HG03064 (cell line): Measurements from ENCODE around the gene PRKAR1B.
"Not testable (repeated sequence)": the region's sequence is repeated elsewhere in the genome, so short reads cannot be mapped to it uniquely, and the experiment has no call there.

Experiments
- ATAC-seq: cut with Tn5 transposase; IDR thresholded peaks from one replicate; pipeline ENCODE4 v1.9.1; 2021; ENCODE audit warnings: low read depth; ENCODE audit not compliant: unreplicated experiment

The PRKAR1B gene

DNA sequence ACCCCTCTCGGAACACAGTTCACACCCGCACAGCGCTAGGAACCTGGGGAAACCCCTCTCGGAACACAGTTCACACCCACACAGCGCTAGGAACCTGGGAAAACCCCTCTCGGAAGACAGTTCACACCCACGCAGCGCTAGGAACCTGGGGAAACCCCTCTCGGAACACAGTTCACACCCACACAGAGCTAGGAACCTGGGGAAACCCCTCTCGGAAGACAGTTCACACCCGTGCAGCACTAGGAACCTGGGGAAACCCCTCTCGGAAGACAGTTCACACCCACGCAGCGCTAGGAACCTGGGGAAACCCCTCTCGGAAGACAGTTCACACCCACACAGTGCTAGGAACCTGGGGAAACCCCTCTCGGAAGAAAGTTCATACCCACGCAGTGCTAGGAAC lies 74.9 kb downstream of the PRKAR1B start:
- ATAC-seq = not testable (repeated sequence)

DNA sequence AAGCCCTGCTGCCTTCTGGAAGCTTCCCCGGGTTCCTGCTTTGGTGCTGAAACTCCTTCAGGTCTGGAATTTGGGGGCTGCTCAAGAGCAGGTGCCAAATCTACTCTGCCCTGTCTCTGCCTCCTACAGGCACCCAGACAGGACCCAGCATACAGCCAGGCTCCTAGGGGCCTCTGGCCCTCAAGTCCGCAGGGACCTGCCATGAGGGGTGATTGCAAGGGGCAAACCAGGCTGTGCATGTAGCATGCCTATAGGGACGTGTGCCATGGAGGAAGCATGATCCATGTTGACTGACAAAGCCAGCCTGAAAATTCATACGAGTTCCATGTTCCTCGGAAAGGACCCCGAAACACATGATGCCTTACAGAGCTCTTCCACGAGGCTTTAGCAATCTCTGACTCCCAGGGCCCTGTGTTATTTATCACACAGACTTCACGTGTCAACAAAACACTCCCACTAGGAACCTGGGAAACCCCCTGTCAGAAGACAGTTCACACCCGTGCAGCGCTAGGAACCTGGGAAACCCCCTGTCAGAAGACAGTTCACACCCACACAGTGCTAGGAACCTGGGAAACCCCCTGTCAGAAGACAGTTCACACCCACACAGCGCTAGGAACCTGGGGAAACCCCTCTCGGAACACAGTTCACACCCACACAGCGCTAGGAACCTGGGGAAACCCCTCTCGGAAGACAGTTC lies 75.9 kb downstream of the PRKAR1B start:
- no peak for ATAC-seq

DNA sequence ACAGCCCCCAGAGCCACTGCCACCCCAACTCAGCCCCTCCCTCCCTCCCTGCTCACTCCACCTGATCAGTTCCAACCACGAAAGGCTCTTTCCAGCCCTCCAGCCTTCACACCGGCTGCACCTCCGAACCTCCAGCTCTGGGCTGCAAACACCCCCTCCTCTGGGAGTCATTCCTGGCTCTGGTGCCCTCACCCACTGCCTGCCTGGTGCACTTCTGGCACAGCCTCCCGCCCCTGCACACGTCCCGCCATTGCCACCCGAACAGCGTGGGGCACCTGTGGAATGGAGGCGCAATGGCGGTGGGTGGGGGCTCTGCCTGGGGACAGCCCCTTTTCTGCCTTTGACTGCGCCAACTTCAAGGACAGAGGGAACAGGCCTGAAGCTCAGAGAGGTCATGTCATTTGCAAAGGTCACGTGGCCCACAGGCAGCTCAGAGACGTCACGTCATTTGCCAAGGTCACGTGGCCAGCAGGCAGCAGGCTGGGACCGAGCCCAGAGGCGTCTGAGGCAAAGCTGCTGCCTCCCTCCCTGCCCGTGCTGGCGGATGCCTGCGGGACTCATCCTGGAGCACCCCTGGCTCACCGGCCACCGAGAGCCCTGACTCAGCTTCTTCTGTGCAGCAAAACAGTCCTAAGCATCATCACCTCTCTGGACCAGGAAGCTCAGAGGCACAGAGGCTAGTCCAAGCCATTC lies 76.6 kb downstream of the PRKAR1B start:
- no peak for ATAC-seq

DNA sequence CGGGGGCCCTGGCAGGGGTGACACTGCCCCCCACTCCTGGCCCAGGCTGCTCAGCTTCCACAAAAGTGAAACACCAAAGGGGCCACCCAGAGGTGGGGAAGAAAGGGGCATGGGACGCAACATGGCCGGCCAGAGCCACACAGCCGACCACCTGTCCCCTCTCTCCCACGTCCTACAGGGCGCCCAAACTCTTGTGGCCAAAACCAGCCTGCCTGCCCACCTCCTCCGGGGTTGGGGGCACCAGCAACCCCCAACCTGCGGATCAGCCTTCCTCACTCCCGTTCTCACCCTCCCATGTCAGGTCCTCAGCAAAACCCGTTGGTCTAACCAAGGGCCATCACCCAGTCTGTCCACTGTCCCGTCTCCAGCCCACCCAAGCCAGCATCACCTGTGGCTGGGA lies 80.1 kb downstream of the PRKAR1B start:
- no peak for ATAC-seq

DNA sequence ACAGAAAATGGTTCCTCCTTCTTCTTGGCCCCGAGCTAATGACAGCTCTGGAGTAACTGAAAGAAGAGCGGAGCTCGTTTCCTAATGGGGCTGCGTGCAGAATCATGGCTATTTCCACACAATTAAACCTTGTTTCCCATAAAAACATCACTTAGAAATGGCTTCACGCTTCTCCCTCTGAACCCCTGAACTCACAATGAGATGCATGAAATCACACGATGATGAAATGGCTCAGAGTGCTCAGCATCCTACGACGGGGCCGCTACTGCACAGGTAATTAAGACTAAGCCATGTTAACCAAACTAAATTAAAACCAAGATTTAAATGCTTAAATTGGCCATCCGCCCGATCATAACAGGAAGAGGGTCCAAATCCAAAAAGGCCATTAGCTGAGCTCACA lies 80.6 kb downstream of the PRKAR1B start:
- ATAC-seq = no peak

DNA sequence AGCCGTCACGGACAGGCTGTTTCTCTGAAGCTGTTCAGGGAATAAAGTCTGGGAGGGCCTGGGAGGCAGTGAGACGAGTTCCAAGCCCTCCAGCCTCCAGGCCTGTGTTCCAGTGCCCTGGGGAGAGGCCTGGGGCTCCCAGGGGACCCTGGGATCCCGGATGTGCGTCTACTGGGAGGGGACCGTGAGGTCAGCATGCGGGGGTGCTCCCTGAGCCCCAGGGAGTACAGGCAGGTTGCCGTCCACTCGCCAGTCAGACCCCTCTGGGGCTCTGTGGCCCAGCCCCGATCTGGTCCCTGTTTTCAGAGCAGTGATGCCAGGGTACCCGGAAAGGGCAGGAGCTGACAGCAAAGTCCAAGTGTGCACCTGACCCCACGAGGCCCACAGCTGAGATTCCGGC lies 81.5 kb downstream of the PRKAR1B start:
- ATAC-seq = no peak

DNA sequence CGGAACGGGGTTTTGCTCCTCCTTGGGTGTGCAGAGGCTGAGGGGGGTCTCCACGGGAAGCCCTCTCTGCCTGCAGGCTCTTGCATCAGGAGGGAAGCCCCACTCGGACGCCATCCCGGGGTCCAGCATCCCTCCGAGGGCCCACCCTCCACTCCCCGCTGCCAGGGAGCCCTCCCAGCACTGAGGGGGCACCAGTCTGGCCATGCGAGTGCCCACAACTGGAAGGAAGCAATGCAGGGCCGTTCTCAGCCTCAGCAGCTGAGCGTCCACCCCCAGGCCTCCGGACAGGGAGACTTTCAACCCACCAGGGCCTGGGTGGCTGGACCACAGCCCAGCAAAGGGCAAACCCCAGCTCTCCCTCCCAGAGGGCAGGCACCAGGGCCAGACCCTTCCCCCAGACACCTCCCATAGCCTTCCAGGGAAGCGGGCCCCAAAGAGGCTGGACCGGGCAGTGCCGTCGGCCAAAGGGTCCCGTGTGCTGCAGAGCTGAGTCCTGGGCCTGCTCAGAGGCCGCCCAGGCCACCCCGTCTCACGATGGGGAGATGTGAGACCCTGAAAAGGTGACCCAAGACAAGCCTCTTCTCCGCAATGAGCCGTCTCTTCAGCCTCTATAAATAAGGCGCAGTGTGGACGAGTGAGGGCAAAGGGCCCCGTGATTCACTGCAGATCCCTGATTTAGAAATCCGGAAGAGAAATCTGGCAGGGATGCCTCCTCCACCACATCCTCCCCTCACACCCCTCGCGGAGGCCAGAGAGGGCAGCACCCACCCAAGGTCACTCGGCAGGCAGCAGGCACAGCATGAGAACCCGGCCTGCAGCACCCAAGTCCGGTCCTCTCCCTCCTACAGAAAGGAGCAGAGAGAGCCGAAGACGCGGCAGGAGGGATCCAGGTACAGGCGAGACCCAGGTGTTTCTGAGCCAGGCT lies 82.4 kb downstream of the PRKAR1B start:
- ATAC-seq = no peak

DNA sequence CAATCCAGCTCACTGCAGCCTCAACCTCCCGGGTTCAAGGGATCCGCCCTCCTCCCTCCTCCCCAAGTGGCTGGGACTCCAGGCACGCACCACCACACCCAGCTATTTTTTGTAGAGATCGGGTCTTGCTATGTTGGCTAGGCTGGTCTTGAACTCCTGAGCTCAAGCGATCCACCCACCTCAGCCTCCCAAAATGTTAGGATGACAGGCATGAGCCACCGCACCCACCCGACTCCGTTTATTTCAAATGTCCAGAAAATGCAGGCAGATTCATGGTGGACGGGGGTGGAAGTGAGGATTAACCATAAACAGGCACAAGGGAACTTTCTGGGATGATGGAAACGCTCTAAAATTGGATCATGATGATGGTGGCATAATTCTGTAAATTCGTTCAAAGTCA lies 85.1 kb downstream of the PRKAR1B start:
- no peak for ATAC-seq

DNA sequence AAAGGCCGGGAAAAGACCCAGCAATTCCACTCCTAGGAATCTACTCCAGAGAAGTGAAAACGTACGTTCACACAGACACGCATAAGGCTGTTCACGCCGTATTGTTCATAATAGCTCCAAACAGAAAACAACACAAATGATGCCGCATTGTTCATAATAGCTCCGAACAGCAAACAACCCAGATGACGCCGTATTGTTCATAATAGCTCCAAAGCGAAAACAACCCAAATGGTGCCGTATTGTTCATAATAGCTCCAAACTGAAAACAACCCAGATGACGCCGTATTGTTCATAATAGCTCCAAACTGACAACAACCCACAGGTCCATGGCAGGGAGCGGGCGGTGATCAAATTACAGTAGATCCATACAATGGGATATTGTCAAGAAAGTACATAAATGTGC lies 85.8 kb downstream of the PRKAR1B start:
- no peak for ATAC-seq

DNA sequence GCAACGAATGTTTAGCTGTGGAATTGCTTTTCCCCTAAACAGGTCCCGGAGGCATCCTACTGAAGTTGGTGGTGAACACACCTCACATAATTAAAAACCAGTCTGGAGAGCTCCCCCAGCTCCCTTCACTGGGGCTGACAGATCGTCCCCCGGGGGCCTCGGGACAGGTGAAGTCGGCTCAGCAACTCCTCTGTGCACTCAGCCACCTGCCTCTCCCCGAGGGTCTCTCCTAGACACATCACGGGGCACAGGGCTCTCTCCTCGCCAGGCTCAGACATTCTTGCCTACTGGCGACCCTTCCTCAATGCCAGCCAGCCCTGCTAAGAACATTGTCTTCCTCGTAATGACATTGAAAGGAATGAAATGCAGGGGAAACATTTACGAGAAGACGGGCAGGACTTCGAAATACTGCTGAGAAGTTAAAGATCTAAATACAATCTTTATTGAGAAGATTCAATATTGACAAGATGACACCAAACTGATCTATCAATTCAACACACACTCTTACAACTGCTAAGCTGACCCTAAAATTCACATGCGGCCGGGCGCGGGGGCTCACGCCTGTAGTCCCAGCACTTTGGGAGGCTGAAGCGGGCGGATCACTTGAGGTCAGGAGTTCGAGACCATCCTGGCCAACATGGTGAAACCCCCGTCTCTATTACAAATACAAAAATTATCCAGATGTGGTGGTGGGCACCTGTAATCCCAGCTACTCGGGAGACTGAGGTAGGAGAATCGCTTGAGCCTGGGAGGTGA lies 88.6 kb downstream of the PRKAR1B start:
- no peak for ATAC-seq

DNA sequence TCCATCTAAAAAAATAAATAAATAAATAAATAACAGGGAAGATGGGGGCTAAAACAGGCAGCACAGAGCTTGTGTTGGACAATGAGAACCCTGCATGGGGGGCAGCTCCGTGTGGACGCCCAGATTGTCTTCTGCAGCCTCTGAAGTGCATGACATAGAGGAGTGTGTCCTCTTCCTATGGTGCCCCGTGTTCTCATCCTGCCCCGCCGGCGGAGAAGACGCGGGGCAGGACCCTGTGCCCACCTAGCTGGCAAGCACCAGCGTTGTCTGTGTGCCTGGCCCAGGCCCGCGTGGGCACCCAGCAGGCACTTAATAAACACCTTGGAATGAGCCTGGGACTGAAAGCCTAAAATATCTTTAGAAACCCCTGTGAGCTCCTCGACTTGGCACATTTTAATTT lies 89.3 kb downstream of the PRKAR1B start:
- no peak for ATAC-seq

DNA sequence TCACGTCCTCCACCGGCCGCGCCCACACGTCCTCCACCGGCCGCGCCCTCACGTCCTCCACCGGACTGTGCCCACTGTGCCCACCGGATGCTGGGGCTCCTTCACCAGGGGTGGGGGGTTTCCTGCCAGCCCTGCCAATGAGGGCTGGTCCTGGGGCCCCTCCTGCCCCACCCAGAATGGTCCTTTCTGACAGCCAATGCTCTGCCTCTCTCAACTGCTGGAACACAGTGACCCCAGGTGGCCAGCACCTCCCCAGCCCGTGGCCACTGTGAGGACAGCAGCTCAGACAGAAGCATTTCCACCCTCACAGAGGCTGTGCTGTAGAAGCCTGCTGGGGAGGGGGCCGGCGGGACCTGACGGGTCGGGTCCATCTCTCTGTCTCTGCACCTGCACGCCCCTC lies 90.7 kb downstream of the PRKAR1B start:
- no peak for ATAC-seq

DNA sequence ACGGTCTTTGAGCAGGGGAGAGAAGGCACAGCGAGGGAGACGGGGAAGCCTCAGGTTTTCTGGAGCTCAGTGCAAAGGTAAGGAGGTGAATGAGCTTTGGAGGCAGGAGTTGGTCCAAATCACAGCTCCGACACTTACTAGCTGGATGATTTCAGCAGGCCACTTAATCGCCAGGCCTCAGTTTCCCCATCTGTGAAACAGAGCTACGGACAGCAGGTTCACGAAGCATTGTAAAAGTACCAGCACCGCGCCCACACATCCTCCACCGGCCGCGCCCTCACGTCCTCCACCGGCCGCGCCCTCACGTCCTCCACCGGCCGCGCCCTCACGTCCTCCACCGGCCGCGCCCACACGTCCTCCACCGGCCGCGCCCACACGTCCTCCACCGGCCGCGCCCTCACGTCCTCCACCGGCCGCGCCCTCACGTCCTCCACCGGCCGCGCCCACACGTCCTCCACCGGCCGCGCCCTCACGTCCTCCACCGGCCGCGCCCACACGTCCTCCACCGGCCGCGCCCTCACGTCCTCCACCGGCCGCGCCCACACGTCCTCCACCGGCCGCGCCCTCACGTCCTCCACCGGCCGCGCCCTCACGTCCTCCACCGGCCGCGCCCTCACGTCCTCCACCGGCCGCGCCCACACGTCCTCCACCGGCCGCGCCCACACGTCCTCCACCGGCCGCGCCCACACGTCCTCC lies 91.2 kb downstream of the PRKAR1B start:
- not testable (repeated sequence) for ATAC-seq

DNA sequence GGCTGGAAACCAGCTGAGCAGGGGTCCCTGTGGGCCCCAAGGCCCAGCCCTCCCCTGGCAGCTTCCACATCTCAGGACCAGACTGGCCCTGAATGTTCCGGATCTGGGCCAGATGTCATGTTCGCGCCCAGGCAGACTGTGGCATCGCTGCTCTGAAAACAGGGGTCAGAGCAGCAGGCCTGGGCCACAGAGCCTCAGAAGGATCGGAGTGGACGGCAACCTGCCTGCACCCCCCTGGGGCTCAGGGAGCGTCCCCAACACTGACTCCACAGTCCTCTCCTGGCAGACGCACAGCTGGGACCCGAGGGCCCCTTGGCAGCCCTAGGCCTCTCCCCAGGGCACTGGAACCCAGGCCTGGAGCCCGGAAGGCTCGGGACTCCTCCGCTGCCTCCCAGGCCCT lies 91.9 kb downstream of the PRKAR1B start:
- ATAC-seq = no peak

DNA sequence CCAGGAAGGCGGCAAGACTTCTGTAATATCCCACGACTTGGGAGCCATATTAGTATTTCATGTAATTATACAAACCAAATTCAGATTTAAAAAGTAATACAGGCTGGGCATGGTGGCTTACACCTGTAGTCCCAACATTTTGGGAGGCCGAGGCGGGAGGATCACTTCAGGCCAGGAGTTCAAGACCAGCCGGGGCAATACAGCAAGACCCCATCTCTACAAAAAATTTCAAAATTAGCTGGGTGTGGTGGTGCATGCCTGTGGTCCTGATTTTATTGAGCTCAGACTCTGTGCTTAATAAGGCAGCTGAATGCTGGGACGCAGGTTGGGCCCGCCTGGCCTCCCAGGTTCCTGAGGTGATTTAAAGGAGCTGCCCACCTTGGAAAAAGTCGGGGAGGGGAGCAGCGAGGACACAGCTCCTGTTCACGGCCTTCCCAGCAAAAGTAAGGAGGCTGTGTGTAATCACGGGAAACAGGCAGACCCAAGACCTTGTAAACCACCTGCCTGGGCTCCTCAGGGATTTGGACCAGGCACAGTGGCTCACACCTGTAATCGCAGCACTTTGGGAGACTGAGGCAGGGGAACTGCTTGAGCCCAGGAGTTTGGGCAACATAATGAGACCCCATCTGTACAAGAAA lies 93.6 kb downstream of the PRKAR1B start:
- no peak for ATAC-seq

DNA sequence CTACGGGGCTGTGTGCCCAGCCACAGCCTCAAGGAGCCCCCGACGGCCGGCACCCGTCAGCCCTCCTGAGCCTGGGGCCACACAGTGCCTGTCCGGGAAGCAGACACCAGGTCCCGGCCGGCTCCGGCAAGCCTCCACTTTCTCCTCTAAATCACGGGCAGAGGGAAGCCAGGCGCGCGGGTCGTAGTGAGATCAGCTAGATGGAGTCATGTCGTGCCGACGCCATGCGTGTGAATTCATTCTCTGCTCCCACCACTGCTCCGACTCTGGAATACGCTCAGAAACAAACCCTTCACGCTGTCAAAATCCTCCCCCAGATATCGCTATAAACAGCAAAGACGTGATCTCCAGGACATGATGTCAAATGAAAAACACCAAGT lies 94.3 kb downstream of the PRKAR1B start:
- no peak for ATAC-seq

DNA sequence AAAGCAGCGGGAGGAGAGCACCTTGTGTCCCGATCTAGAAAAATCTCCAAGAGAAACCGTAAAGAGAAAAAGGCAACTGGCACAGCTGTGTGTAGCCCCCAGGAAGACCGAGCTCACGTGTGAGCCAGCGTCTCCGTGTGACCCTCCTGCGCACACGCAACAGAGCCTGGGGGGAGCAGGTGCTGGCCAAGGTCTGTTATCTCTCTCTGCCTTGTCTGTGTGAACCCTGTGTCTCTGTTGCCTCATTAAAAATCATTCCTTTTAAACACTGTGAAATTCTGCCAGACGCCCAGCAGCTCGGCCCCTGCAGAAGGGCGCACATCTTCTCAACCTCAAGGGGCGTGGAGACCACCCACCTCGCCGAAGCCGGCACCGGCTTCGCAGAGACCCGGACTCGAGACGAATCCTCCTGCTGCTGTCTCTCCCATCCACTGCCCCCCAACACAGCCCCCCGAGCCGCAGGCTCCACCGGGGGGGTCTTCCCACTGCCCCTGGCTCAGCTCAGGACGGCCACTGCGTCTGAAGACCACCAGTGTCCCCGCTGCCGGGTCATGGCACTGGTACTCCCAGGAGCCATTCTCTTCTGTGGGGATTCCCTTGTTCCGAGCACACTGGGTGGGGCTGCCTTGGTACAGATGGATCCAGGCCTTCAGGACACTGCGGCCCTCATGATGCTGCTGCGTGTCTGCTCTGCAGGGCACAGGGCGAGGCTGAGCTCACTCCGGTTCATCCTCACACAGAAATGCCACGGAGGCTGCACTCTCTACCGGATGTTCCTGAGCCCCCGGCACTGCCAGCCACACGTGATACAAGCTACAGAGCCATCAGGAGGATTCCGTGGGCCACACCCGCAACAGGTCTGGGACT lies 94.9 kb downstream of the PRKAR1B start:
- no peak for ATAC-seq

DNA sequence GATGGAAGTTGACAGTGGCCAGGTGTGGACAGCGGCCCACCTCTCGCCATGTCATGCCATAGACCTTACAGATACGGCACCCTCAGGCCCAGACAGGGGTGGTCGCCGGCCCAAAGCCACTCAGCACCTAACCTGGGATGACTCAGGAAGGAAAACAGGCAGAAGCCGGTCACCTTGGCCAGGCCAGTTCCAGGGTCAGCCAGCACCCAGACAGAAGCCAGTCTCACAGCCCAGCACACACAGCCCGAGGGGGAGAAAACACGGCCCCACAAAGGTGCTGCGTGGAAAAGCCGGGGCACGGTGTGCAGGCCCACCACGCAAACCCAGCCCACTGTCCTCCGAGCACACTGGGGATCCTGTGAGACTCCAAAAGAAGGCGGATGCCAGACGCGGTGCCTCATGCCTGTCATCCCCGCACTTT lies 95.8 kb downstream of the PRKAR1B start:
- ATAC-seq = no peak

DNA sequence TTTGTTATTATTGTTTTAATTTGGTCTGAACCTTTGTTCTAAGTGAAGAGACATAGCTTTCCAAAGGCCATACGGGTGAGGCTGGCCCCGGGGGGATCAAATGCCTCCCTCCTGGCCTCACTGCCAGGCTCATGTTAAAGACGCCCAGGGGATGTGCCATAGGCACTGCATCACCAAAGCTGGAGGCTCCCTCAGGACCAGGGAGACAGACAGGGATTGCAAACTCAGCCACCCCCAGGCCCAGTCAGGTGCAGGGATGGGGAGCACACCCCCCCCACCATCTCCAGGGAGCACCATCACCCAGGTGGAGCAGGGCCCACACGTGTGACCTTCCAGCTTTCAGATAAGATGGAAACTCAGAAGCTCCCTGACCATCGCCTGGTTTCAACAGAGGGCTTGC lies 96.5 kb downstream of the PRKAR1B start:
- ATAC-seq = no peak
